ENCODE data around the gene OPCML. TPM values are rescaled to one million over a fixed set of nuclear protein-coding genes. Genes with fewer than 3 reads are reported as not detected.

OPCML gene
- total RNA-seq, 1 donor from 2014 or later: 0.61 TPM

- H3K27me3 Mint-ChIP-seq (ENCODE audit: unreplicated experiment): peaks cover 2% of the 10 kb centered on the region
- TF ChIP-seq CTCF (IDR thresholded peaks at IDR 0.05; ENCODE audit: partially characterized antibody, unreplicated experiment): no peak
- no peak overlapping the region for H3K27ac Mint-ChIP-seq (ENCODE audit: unreplicated experiment)
- H3K4me1 Mint-ChIP-seq (ENCODE audit: low read depth, unreplicated experiment): no peaks in the 10 kb centered on the region
- H3K36me3 Mint-ChIP-seq (ENCODE audit: unreplicated experiment): no peaks in the 10 kb centered on the region
- no peak overlapping the region for H3K4me3 Mint-ChIP-seq (ENCODE audit: unreplicated experiment)
- DNase-seq: no peak
- H3K9me3 Mint-ChIP-seq (ENCODE audit: unreplicated experiment): no peaks in the 10 kb centered on the region
These were observed 1068.9 kb downstream of the OPCML start for GRCh38 chr11:132463295-132464002.

GRCh38 chr11:132459736-132460135 is 1072.6 kb downstream of the OPCML start:
- Mint-ChIP-seq H3K36me3 (ENCODE audit: unreplicated experiment) (no peaks in the 10 kb centered on the region), H3K4me3 (ENCODE audit: unreplicated experiment) (no peak overlapping the region), H3K4me1 (ENCODE audit: low read depth, unreplicated experiment) (peaks cover 6% of the 10 kb centered on the region), H3K27me3 (ENCODE audit: unreplicated experiment) (peaks cover 2% of the 10 kb centered on the region), H3K27ac (ENCODE audit: unreplicated experiment) (no peak overlapping the region), H3K9me3 (ENCODE audit: unreplicated experiment) (no peaks in the 10 kb centered on the region)
- DNase-seq: no peak
- TF ChIP-seq CTCF (IDR thresholded peaks at IDR 0.05; ENCODE audit: partially characterized antibody, unreplicated experiment): no peak

- no peak for TF ChIP-seq CTCF (IDR thresholded peaks at IDR 0.05; ENCODE audit: partially characterized antibody, unreplicated experiment)
- no peak overlapping the region for H3K27ac Mint-ChIP-seq (ENCODE audit: unreplicated experiment)
These were observed 1074.9 kb downstream of the OPCML start for GRCh38 chr11:132457445-132457844.

GRCh38 chr11:132456751-132457328 is 1075.5 kb downstream of the OPCML start:
- no peak for DNase-seq
- H3K36me3 Mint-ChIP-seq (ENCODE audit: unreplicated experiment): no peaks in the 10 kb centered on the region
- H3K4me3 Mint-ChIP-seq (ENCODE audit: unreplicated experiment): no peak overlapping the region
- no peaks in the 10 kb centered on the region for H3K9me3 Mint-ChIP-seq (ENCODE audit: unreplicated experiment)
- peaks cover 6% of the 10 kb centered on the region for H3K4me1 Mint-ChIP-seq (ENCODE audit: low read depth, unreplicated experiment)
- H3K27me3 Mint-ChIP-seq (ENCODE audit: unreplicated experiment): no peaks in the 10 kb centered on the region
- TF ChIP-seq CTCF (IDR thresholded peaks at IDR 0.05; ENCODE audit: partially characterized antibody, unreplicated experiment): no peak
- no peak overlapping the region for H3K27ac Mint-ChIP-seq (ENCODE audit: unreplicated experiment)

More at GRCh38 chr11:132457445-132457844, 1074.9 kb downstream of the OPCML start:
- Mint-ChIP-seq H3K9me3 (ENCODE audit: unreplicated experiment) (no peaks in the 10 kb centered on the region), H3K36me3 (ENCODE audit: unreplicated experiment) (no peaks in the 10 kb centered on the region), H3K27me3 (ENCODE audit: unreplicated experiment) (no peaks in the 10 kb centered on the region), H3K4me1 (ENCODE audit: low read depth, unreplicated experiment) (peaks cover 6% of the 10 kb centered on the region), H3K4me3 (ENCODE audit: unreplicated experiment) (no peak overlapping the region)
- no peak for DNase-seq

GRCh38 chr11:132455044-132455443 is 1077.3 kb downstream of the OPCML start:
- Mint-ChIP-seq H3K4me1 (ENCODE audit: low read depth, unreplicated experiment) (peaks cover 6% of the 10 kb centered on the region), H3K27ac (ENCODE audit: unreplicated experiment) (no peak overlapping the region), H3K27me3 (ENCODE audit: unreplicated experiment) (no peaks in the 10 kb centered on the region), H3K9me3 (ENCODE audit: unreplicated experiment) (no peaks in the 10 kb centered on the region), H3K36me3 (ENCODE audit: unreplicated experiment) (no peaks in the 10 kb centered on the region), H3K4me3 (ENCODE audit: unreplicated experiment) (no peak overlapping the region)
- TF ChIP-seq CTCF (IDR thresholded peaks at IDR 0.05; ENCODE audit: partially characterized antibody, unreplicated experiment): no peak
- no peak for DNase-seq
